Measurements from ENCODE around the gene PSMG1.
A peak's percentile ranks its signal among the peaks of the same experiment; 100 is the strongest.

PSMG1 gene

GRCh38 chr21:39150316-39150715, 32.9 kb downstream of the PSMG1 start:
- Histone ChIP-seq H2AFZ (ENCODE audit: low read depth) (no peak overlapping the region), H3K27me3 (ENCODE audit: insufficient read depth, low read depth) (no peaks in the 10 kb centered on the region)
- no peak for TF ChIP-seq CTCF (conservative IDR thresholded peaks at IDR 0.05; ENCODE audit: low read depth, low read length)

GRCh38 chr21:39149882-39150281, 33.4 kb downstream of the PSMG1 start:
- H3K4me1 ChIP-seq (ENCODE audit: low read depth, poor library complexity, severe bottlenecking), result no peaks in the 10 kb centered on the region
- H2AFZ ChIP-seq (ENCODE audit: low read depth), result no peak overlapping the region
- no peak for TF ChIP-seq CTCF (conservative IDR thresholded peaks at IDR 0.05; ENCODE audit: low read depth, low read length)
- H4K20me1 ChIP-seq (ENCODE audit: insufficient read depth), result no peaks in the 10 kb centered on the region
- no peak overlapping the region for H3K4me3 ChIP-seq (IDR thresholded peaks at IDR 0.05; ENCODE audit: insufficient read depth, low read depth, low read length)
- H3K9ac ChIP-seq, result no peak overlapping the region
- no peaks in the 10 kb centered on the region for H3K36me3 ChIP-seq (ENCODE audit: insufficient read depth)
- no peak overlapping the region for H3K27ac ChIP-seq
- no peak overlapping the region for H3K4me2 ChIP-seq
- no peaks in the 10 kb centered on the region for H3K27me3 ChIP-seq (ENCODE audit: insufficient read depth, low read depth)
- no peaks in the 10 kb centered on the region for H3K79me2 ChIP-seq (ENCODE audit: insufficient read depth, low read depth)

More at GRCh38 chr21:39150316-39150715, 32.9 kb downstream of the PSMG1 start:
- Histone ChIP-seq H3K36me3 (ENCODE audit: insufficient read depth) (no peaks in the 10 kb centered on the region), H3K27ac (no peak overlapping the region), H3K79me2 (ENCODE audit: insufficient read depth, low read depth) (no peaks in the 10 kb centered on the region), H3K4me2 (no peak overlapping the region), H3K9ac (no peak overlapping the region), H3K4me1 (ENCODE audit: low read depth, poor library complexity, severe bottlenecking) (no peaks in the 10 kb centered on the region), H4K20me1 (ENCODE audit: insufficient read depth) (no peaks in the 10 kb centered on the region), H3K4me3 (IDR thresholded peaks at IDR 0.05; ENCODE audit: insufficient read depth, low read depth, low read length) (no peak overlapping the region)

GRCh38 chr21:39148975-39149374, 34.3 kb downstream of the PSMG1 start:
- no peaks in the 10 kb centered on the region for H3K27me3 ChIP-seq (ENCODE audit: insufficient read depth, low read depth)
- H3K4me2 ChIP-seq, result no peak overlapping the region
- no peaks in the 10 kb centered on the region for H4K20me1 ChIP-seq (ENCODE audit: insufficient read depth)
- no peaks in the 10 kb centered on the region for H3K36me3 ChIP-seq (ENCODE audit: insufficient read depth)
- no peak overlapping the region for H2AFZ ChIP-seq (ENCODE audit: low read depth)
- H3K27ac ChIP-seq, result no peak overlapping the region
- H3K4me1 ChIP-seq (ENCODE audit: low read depth, poor library complexity, severe bottlenecking), result no peaks in the 10 kb centered on the region
- H3K79me2 ChIP-seq (ENCODE audit: insufficient read depth, low read depth), result no peaks in the 10 kb centered on the region
- no peak for TF ChIP-seq CTCF (conservative IDR thresholded peaks at IDR 0.05; ENCODE audit: low read depth, low read length)
- no peak overlapping the region for H3K4me3 ChIP-seq (IDR thresholded peaks at IDR 0.05; ENCODE audit: insufficient read depth, low read depth, low read length)
- no peak overlapping the region for H3K9ac ChIP-seq

GRCh38 chr21:39144191-39144590, 39.1 kb downstream of the PSMG1 start:
- Histone ChIP-seq H3K79me2 (ENCODE audit: insufficient read depth, low read depth) (no peaks in the 10 kb centered on the region), H3K27ac (no peak overlapping the region), H3K4me3 (IDR thresholded peaks at IDR 0.05; ENCODE audit: insufficient read depth, low read depth, low read length) (no peak overlapping the region), H3K4me1 (ENCODE audit: low read depth, poor library complexity, severe bottlenecking) (no peaks in the 10 kb centered on the region), H3K36me3 (ENCODE audit: insufficient read depth) (no peaks in the 10 kb centered on the region), H4K20me1 (ENCODE audit: insufficient read depth) (no peaks in the 10 kb centered on the region), H3K9ac (no peak overlapping the region), H3K4me2 (no peak overlapping the region), H3K27me3 (ENCODE audit: insufficient read depth, low read depth) (no peaks in the 10 kb centered on the region), H2AFZ (ENCODE audit: low read depth) (peak overlapping the region; percentile 17; the same call in 1 of the 2 replicates)
- TF ChIP-seq CTCF (conservative IDR thresholded peaks at IDR 0.05; ENCODE audit: low read depth, low read length), result no peak

Data from KMS-11 (cell line).